SK-N-MC (cell line): ENCODE results near the gene MFAP3.
"Not testable (repeated sequence)": the region's sequence is repeated elsewhere in the genome, so short reads cannot be mapped to it uniquely, and the experiment has no call there.

Source experiments
- DNase-seq: peaks from one replicate; pipeline ENCODE4 v3.0.0-alpha.2; 2011; ENCODE audit warnings: low read depth, low spot score
- H3K27ac ChIP-seq: fragments of 200-600 bp; sonication (generic); 2 replicates; pipeline ENCODE4 v1.5.1; 2016; ENCODE audit warnings: mixed run types
- H3K36me3 ChIP-seq: fragments of 200-600 bp; sonication (generic); 2 replicates; pipeline ENCODE4 v1.6.1; 2017; ENCODE audit warnings: antibody characterized with exemption, low read length, mixed read lengths; ENCODE audit not compliant: insufficient read depth
- H3K4me3 ChIP-seq: fragments of 200-600 bp; sonication (generic); 2 replicates; pipeline ENCODE4 v1.5.1; 2016
- H3K9ac ChIP-seq: fragments of 200-600 bp; sonication (generic); 2 replicates; pipeline ENCODE4 v1.8.0; 2017; ENCODE audit warnings: mixed run types, mixed read lengths; ENCODE audit not compliant: insufficient read length
- H3K9me3 ChIP-seq: fragments of 200-600 bp; sonication (generic); 2 replicates; pipeline ENCODE4 v1.6.1; 2017; ENCODE audit warnings: low read depth, mild to moderate bottlenecking, antibody characterized with exemption, low read length, moderate library complexity, mixed read lengths
- EZH2 ChIP-seq: fragments of 200-600 bp; sonication (generic); IDR thresholded peaks from one replicate; pipeline ENCODE4 v1.6.1; 2017; ENCODE audit warnings: antibody characterized with exemption
- FOXP2 ChIP-seq: optimal IDR thresholded peaks from 2 replicates; pipeline ENCODE3; 2011; ENCODE audit warnings: mild to moderate bottlenecking, moderate library complexity; ENCODE audit not compliant: insufficient read depth; ENCODE audit errors: extremely low read length, control extremely low read depth
- POLR2AphosphoS5 ChIP-seq: IDR thresholded peaks from 2 replicates; pipeline ENCODE4 v1.6.1; 2012; ENCODE audit warnings: mild to moderate bottlenecking, low read depth, low read length, borderline replicate concordance

Gene MFAP3

DNA sequence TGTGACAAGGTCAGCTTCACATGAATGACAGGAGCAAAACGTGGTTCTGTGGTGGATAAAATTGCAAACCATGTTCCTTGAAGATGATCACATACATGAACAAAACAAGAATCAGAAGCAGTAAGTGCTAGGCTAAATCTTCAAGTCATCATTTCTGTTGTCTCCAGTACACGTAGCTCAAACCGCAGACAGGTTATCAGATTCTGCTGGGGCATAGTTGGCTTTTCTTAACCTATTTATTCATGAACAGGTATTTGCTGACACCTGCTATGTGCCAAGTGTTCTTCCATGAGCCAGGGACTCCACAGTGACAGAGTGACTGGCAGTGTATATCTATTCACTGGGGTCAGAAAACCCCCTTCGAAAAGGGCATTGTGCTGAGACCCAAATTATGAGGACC, 20.8 kb downstream of the MFAP3 start:
- no peaks in the 10 kb centered on the region for H3K9me3 ChIP-seq
- no peak overlapping the region for H3K9ac ChIP-seq
- no peak for DNase-seq
- H3K27ac ChIP-seq, result no peak overlapping the region
- no peaks in the 10 kb centered on the region for H3K36me3 ChIP-seq
- H3K4me3 ChIP-seq, result no peak overlapping the region
- no peak for TF ChIP-seq FOXP2
- TF ChIP-seq POLR2AphosphoS5, result no peak
- no peak for TF ChIP-seq EZH2

DNA sequence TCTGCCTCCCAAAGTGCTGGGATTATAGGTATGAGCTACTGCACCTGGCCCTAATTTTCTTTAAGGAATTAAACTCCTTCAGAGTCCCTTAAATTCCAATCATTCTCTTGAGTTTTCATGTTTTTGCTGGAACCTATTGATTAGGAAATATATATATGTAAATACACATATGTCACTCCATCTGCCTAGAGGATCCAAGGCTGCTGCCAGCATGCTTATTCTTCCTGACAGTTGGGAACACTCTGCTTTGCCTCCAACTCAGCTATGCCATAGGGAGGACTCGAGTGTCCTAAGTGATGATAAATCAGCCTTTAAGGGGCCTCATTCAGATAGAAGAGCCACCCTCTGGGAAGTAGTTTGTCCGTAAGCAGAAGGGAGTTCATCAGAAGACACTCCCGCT, 21.8 kb downstream of the MFAP3 start:
- Histone ChIP-seq H3K4me3 (no peak overlapping the region), H3K27ac (no peak overlapping the region), H3K36me3 (no peaks in the 10 kb centered on the region), H3K9ac (no peak overlapping the region), H3K9me3 (no peaks in the 10 kb centered on the region)
- TF ChIP-seq EZH2 (no peak), POLR2AphosphoS5 (no peak), FOXP2 (no peak)
- DNase-seq, result no peak

DNA sequence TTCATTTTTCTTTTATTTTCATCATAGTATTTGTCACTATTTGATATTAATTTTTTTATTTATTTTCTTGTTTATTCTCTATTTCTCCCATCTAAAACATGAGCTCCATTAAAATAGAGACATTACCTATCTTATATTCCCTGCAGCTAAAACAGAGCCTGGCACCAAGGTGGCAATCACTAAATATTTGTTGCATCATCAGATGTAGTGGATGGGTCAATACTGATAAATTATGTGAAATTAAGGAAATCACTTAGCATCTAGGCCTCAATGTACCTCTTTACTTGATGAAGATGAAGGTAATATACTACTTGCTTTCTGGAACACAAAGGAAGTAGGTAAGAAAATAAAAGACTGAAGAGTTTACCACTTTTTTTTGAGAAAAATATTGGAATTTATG, 24.6 kb downstream of the MFAP3 start:
- H3K36me3 ChIP-seq, result no peaks in the 10 kb centered on the region

DNA sequence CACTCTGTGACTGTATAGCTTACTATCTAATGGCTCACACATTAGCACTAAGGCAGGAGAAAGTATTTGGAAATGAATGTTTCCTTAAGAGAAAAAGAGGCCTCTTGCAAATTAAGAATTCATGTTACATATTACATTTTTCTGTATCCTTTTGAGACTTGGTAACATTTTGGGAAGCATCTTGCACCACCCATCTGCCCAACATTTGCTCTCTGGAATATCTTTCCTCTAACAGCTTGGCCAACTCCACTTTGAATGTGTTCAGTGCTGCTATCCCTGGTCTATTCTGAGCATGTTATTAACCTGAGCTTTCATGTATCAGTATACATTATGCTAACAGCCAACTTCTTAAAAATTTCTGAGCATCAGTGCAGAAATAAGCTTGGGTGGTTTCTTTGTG, 27.2 kb downstream of the MFAP3 start:
- H3K9me3 ChIP-seq, result no peaks in the 10 kb centered on the region
- no peak overlapping the region for H3K4me3 ChIP-seq
- no peak overlapping the region for H3K27ac ChIP-seq
- H3K36me3 ChIP-seq, result no peaks in the 10 kb centered on the region
- no peak for TF ChIP-seq FOXP2
- no peak for TF ChIP-seq EZH2
- TF ChIP-seq POLR2AphosphoS5, result no peak
- H3K9ac ChIP-seq, result no peak overlapping the region
- no peak for DNase-seq

More for the DNA sequence above, 24.6 kb downstream of the MFAP3 start:
- H3K9me3 ChIP-seq, result no peaks in the 10 kb centered on the region
- no peak overlapping the region for H3K4me3 ChIP-seq
- DNase-seq, result no peak
- H3K9ac ChIP-seq, result no peak overlapping the region
- TF ChIP-seq FOXP2 (no peak), EZH2 (no peak), POLR2AphosphoS5 (no peak)
- no peak overlapping the region for H3K27ac ChIP-seq

DNA sequence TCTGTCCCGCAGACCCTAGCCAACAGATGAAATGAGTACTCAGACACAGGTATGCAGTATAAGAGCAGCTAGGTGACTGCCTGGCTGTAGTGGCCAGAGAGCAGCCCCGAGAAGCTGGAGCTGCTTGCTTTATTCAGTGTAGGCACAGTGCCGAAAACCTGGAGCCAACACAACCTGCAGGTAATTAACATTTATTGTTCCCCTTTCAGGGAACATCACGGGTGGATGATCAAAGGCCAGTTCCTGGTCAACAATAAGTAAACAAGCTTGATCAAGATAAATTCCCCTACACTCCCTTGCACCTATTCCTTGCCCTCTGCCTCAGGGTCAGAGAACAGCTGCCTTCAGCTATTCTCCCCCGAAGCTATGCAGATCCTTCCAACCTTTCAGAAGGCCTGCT, 31.1 kb downstream of the MFAP3 start:
- not testable (repeated sequence) for H3K4me3 ChIP-seq, DNase-seq, H3K9me3 ChIP-seq, H3K27ac ChIP-seq, H3K36me3 ChIP-seq, H3K9ac ChIP-seq

DNA sequence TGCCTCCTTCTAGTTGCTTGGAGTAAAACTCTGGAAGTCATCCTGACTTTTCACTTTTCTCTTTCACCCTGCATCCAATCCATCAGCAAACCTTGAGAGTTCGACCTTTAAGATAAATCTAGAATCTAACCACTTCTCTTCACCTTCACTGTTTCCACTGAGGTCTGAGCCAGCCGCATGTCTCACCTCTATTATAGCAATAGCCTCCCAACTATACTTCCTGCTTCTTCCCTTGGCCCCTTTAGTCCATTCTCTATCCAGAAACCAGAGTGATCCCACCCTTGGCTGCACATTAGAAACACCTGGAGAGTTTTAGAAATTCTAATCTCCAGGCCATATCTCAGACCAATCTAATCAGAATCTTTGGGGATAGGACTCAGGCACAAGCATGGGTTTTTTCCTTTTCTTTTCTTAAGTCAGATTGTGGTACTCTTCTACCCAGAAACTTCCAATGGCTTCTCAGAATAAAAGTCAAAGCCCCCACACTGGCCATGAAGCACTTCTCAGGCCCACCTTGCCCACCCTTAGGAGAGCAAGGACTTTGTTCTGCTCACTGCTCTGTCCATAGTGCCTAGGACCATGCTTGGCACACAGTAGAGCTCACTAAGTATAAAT, 33.1 kb downstream of the MFAP3 start:
- H3K36me3 ChIP-seq, result no peaks in the 10 kb centered on the region
- H3K4me3 ChIP-seq, result no peak overlapping the region
- peak overlapping the region; percentile 17 for H3K9ac ChIP-seq
- H3K9me3 ChIP-seq, result no peaks in the 10 kb centered on the region
- H3K27ac ChIP-seq, result no peak overlapping the region
- DNase-seq, result no peak
- no peak for TF ChIP-seq EZH2
- no peak for TF ChIP-seq POLR2AphosphoS5
- no peak for TF ChIP-seq FOXP2

DNA sequence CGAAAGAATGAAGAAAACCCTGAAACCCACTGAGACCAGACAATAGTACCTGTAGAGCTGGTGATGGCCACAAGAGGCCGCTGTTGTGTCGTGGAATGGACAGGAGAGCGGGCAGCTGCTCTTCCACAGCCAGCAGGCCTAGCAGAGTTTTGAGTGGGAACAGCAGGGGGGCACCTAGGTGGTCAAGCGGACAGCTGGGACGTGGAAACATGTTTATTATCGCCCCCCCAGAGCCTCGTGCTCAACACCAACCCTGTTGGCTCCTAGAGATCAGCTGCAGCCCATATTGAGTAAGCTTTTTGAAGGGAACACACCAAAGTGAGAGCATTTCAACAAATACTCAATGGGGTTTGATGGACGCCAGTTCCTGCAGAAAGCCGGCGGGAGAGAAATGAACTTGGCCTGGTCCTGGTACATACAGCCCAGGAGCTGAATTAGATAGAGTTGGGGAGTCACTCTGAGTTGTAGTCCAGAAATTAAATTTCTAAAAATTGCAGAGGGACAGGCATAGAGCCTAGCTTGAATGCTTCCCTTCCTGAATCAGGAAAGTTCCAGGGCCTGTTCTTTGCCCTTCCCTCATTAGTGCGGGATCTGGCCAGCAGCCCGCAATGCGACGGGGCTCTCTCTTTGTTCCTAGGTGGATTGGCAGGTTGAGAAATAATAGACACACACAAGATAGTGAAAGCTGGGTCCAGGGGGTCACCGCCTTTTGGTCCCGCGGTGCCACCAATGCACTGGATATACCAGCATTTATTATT, 33.8 kb downstream of the MFAP3 start:
- Histone ChIP-seq H3K9me3 (no peaks in the 10 kb centered on the region), H3K4me3 (no peak overlapping the region), H3K36me3 (no peaks in the 10 kb centered on the region), H3K27ac (no peak overlapping the region), H3K9ac (no peak overlapping the region)
- TF ChIP-seq FOXP2, result no peak
- no peak for TF ChIP-seq EZH2
- no peak for TF ChIP-seq POLR2AphosphoS5
- DNase-seq, result no peak

DNA sequence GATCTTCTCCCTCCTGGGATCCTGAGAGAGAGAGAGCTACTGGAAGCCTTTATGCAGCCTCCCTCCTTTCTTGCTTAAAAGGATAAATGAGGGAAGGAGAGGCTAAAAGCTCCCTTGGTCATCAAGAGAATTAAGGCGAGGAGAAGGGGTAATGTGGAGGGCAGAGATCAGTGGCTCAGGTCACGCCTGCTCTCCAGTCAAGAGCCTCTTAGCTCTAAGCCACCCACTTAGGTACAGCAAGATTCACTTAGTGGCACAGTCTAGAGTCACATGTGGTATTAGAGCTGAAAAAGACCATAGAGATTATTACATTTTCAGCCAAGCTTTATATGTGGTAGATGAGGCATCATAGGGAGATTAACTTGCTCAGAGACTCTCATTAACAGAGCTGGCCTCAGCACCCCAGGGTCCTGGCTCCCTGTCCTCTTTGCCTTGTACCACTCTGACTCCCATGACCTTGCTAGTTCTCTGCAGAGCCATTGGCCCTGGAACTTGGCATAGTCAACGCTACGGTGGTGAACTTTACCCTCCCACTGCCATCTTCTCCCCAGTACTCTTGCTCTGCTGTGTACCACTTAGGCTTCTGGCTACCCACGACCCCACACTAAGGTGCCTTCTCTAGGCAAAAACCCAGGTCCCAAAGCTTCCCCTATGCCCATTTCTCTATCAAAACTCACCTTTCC, 37.6 kb downstream of the MFAP3 start:
- Histone ChIP-seq H3K9ac (no peak overlapping the region), H3K27ac (no peak overlapping the region), H3K4me3 (no peak overlapping the region), H3K9me3 (no peaks in the 10 kb centered on the region), H3K36me3 (no peaks in the 10 kb centered on the region)
- DNase-seq, result no peak
- TF ChIP-seq EZH2 (no peak), FOXP2 (no peak), POLR2AphosphoS5 (no peak)
